AG09309 (cell line): ENCODE measurements around the gene SORCS3.

Experiments
- DNase-seq: peaks from one replicate; pipeline ENCODE4 v3.0.0-alpha.2; 2010; ENCODE audit warnings: low read depth
- H3K4me3 ChIP-seq: 2 replicates; pipeline ENCODE4 v1.5.1; 2011; ENCODE audit warnings: mild to moderate bottlenecking, low read depth, low read length, moderate library complexity; ENCODE audit not compliant: control insufficient read depth
- CTCF ChIP-seq: IDR thresholded peaks from 2 replicates; pipeline ENCODE4 v1.5.1; 2011; ENCODE audit warnings: mild to moderate bottlenecking, low read depth, low read length, inconsistent platforms; ENCODE audit not compliant: insufficient read depth, control insufficient read depth; ENCODE audit errors: missing control alignments

SORCS3 gene

GRCh38 chr10:105279101-105279500, 638.0 kb downstream of the SORCS3 start:
- no peak for DNase-seq
- TF ChIP-seq CTCF: no peak
- no peak overlapping the region for H3K4me3 ChIP-seq

GRCh38 chr10:105280895-105281294, 639.8 kb downstream of the SORCS3 start:
- no peak for TF ChIP-seq CTCF
- no peak for DNase-seq
- no peak overlapping the region for H3K4me3 ChIP-seq

- H3K4me3 ChIP-seq: no peak overlapping the region
- no peak for TF ChIP-seq CTCF
- no peak for DNase-seq
These were observed 643.6 kb downstream of the SORCS3 start for GRCh38 chr10:105284476-105285215.

GRCh38 chr10:105288026-105288425, 646.9 kb downstream of the SORCS3 start:
- TF ChIP-seq CTCF: no peak
- no peak overlapping the region for H3K4me3 ChIP-seq

GRCh38 chr10:105288613-105289012, 647.5 kb downstream of the SORCS3 start:
- H3K4me3 ChIP-seq: no peak overlapping the region
- no peak for TF ChIP-seq CTCF

More at GRCh38 chr10:105288026-105288425, 646.9 kb downstream of the SORCS3 start:
- no peak for DNase-seq

GRCh38 chr10:105291571-105291970, 650.5 kb downstream of the SORCS3 start:
- H3K4me3 ChIP-seq: no peak overlapping the region
- no peak for TF ChIP-seq CTCF
- no peak for DNase-seq

More at GRCh38 chr10:105288613-105289012, 647.5 kb downstream of the SORCS3 start:
- DNase-seq: no peak
